IMR-90 (cell line): Measurements from ENCODE around the gene CDC25B. TPM values are rescaled to one million over a fixed set of nuclear protein-coding genes. Genes with fewer than 3 reads are reported as not detected.

Experiments
- ATAC-seq: fragments of 200-7000 bp; cut with Tn5 transposase; 2 replicates; pipeline ENCODE4 v1.9.1; 2020; ENCODE audit warnings: low read depth, mild to moderate bottlenecking, moderate library complexity
- BruUV-seq: library from RNA; stranded (reverse); fragments of 400-500 nt; replicated peaks from 2 replicates; lab custom pipeline; 2021; lab: Mats Ljungman, UMichigan
- CTCF ChIA-PET: fragments of 300-600 bp; formaldehyde crosslinking; extraction: SDS; loops from one replicate; lab custom pipeline; 2021; ENCODE audit warnings: antibody characterized with exemption; lab: Yijun Ruan, JAX
- POLR2A ChIA-PET: fragments of 300-600 bp; sonication (Branson Sonifier 250); formaldehyde crosslinking; loops from one replicate; lab custom pipeline; 2022; ENCODE audit warnings: antibody characterized with exemption; ENCODE audit not compliant: unreplicated experiment; lab: Charles Lee
- DNase-seq: peaks from one replicate; pipeline ENCODE4 v3.0.0; 2013
- H2AFZ ChIP-seq: replicated peaks from 2 replicates; pipeline ENCODE3; 2013; ENCODE audit warnings: low read length, mild to moderate bottlenecking; ENCODE audit not compliant: poor library complexity
- H2AK5ac ChIP-seq: 2 replicates; pipeline ENCODE4 v1.6.1; 2013; ENCODE audit warnings: low read depth, low read length, inconsistent platforms
- H2AK9ac ChIP-seq: replicated peaks from 2 replicates; pipeline ENCODE3; 2013; ENCODE audit warnings: mild to moderate bottlenecking, low read depth, low read length, moderate library complexity; ENCODE audit not compliant: poor library complexity
- H2BK120ac ChIP-seq: 2 replicates; pipeline ENCODE4 v1.6.1; 2013; ENCODE audit warnings: low read depth, low read length, inconsistent platforms
- H2BK15ac ChIP-seq: 3 replicates; pipeline ENCODE4 v1.6.1; 2013; ENCODE audit warnings: low read depth, low read length, inconsistent platforms
- H2BK20ac ChIP-seq: 2 replicates; pipeline ENCODE4 v1.6.1; 2013; ENCODE audit warnings: low read depth, mild to moderate bottlenecking, inconsistent platforms, low read length, moderate library complexity
- H2BK5ac ChIP-seq: 2 replicates; pipeline ENCODE4 v1.6.1; 2013; ENCODE audit warnings: mild to moderate bottlenecking, low read depth, low read length, inconsistent platforms; ENCODE audit not compliant: poor library complexity, severe bottlenecking
- H3K14ac ChIP-seq: replicated peaks from 2 replicates; pipeline ENCODE4 v1.6.1; 2013; ENCODE audit warnings: low read depth, low read length, inconsistent platforms
- H3K18ac ChIP-seq: 2 replicates; pipeline ENCODE4 v1.6.1; 2013; ENCODE audit warnings: low read depth, low read length, control low read depth
- H3K23ac ChIP-seq: 2 replicates; pipeline ENCODE4 v1.6.1; 2013; ENCODE audit warnings: low read depth, low read length, inconsistent platforms
- H3K27ac ChIP-seq: 2 replicates; pipeline ENCODE4 v1.5.1; 2013; ENCODE audit warnings: mild to moderate bottlenecking, control low read depth, low read length; ENCODE audit not compliant: insufficient read depth
- H3K27me3 ChIP-seq: 2 replicates; pipeline ENCODE4 v1.6.1; 2013; ENCODE audit warnings: low read length; ENCODE audit not compliant: control insufficient read depth, insufficient read depth
- H3K36me3 ChIP-seq: 2 replicates; pipeline ENCODE4 v1.6.1; 2013; ENCODE audit warnings: low read length, mixed read lengths; ENCODE audit not compliant: control insufficient read depth, insufficient read depth
- H3K4ac ChIP-seq: 2 replicates; pipeline ENCODE4 v1.6.1; 2013; ENCODE audit warnings: low read depth, low read length, inconsistent platforms
- H3K4me1 ChIP-seq: 2 replicates; pipeline ENCODE4 v1.6.1; 2013; ENCODE audit warnings: low read length, mixed read lengths; ENCODE audit not compliant: control insufficient read depth, insufficient read depth
- H3K4me2 ChIP-seq: 2 replicates; pipeline ENCODE4 v1.6.1; 2013; ENCODE audit warnings: low read depth, mild to moderate bottlenecking, control low read depth, low read length, moderate library complexity
- H3K4me3 ChIP-seq: 2 replicates; pipeline ENCODE4 v1.5.1; 2013; ENCODE audit warnings: low read depth, mild to moderate bottlenecking, control low read depth, low read length, moderate library complexity; ENCODE audit not compliant: insufficient read depth
- H3K56ac ChIP-seq: 2 replicates; pipeline ENCODE4 v1.6.1; 2013; ENCODE audit warnings: low read length, inconsistent platforms; ENCODE audit not compliant: insufficient read depth; ENCODE audit errors: extremely low read depth
- H3K79me1 ChIP-seq, 2 experiments: 2 replicates each; pipeline ENCODE4 v1.6.1; 2013; ENCODE audit warnings: low read length in 2 of 2, inconsistent platforms in 1 of 2, low read depth in 1 of 2
- H3K9ac ChIP-seq: 2 replicates; pipeline ENCODE4 v1.6.1; 2013; ENCODE audit warnings: low read depth, low read length, control low read depth
- H3K9me1 ChIP-seq: 2 replicates; pipeline ENCODE4 v1.6.1; 2013; ENCODE audit warnings: low read length, inconsistent platforms; ENCODE audit not compliant: insufficient read depth
- H3K9me3 ChIP-seq: 2 replicates; pipeline ENCODE4 v1.6.1; 2013; ENCODE audit warnings: low read length; ENCODE audit not compliant: control insufficient read depth, insufficient read depth
- H4K20me1 ChIP-seq: 2 replicates; pipeline ENCODE4 v1.6.1; 2013; ENCODE audit warnings: low read length, inconsistent platforms; ENCODE audit not compliant: insufficient read depth
- H4K5ac ChIP-seq: 2 replicates; pipeline ENCODE4 v1.6.1; 2013; ENCODE audit warnings: mild to moderate bottlenecking, low read depth, low read length, control low read depth
- H4K8ac ChIP-seq, 2 experiments: 2 replicates each; pipeline ENCODE4 v1.6.1; 2013; ENCODE audit warnings: low read depth in 2 of 2, low read length in 2 of 2, control low read depth in 1 of 2, inconsistent platforms in 1 of 2
- H4K91ac ChIP-seq: 2 replicates; pipeline ENCODE4 v1.6.1; 2013; ENCODE audit warnings: low read depth, low read length, inconsistent platforms; ENCODE audit not compliant: insufficient read depth
- CEBPB ChIP-seq: IDR thresholded peaks from 2 replicates; pipeline ENCODE4 v1.6.1; 2012; ENCODE audit warnings: low read depth, low read length, improper control_type of control experiment
- CHD1 ChIP-seq: IDR thresholded peaks from 2 replicates; pipeline ENCODE4 v1.6.1; 2012; ENCODE audit warnings: low read depth, low read length, improper control_type of control experiment
- CTCF ChIP-seq: conservative IDR thresholded peaks from 2 replicates; pipeline ENCODE4 v1.5.1; 2012; ENCODE audit warnings: mild to moderate bottlenecking, low read depth, low read length, improper control_type of control experiment
- ELK1 ChIP-seq: fragments of 150-350 bp; IDR thresholded peaks from 2 replicates; pipeline ENCODE4 v1.6.1; 2016; ENCODE audit warnings: low read depth, mild to moderate bottlenecking, low read length, moderate library complexity, borderline replicate concordance
- FOS ChIP-seq: fragments of 150-350 bp; IDR thresholded peaks from 2 replicates; pipeline ENCODE4 v1.6.1; 2016; ENCODE audit warnings: low read depth, low read length
- MAFK ChIP-seq: IDR thresholded peaks from 2 replicates; pipeline ENCODE4 v1.6.1; 2012; ENCODE audit warnings: low read depth, low read length, improper control_type of control experiment
- MAZ ChIP-seq: IDR thresholded peaks from 2 replicates; pipeline ENCODE4 v1.6.1; 2012; ENCODE audit warnings: low read depth, mild to moderate bottlenecking, low read length, improper control_type of control experiment, moderate library complexity, borderline replicate concordance
- MXI1 ChIP-seq: IDR thresholded peaks from 2 replicates; pipeline ENCODE4 v1.6.1; 2012; ENCODE audit warnings: low read depth, mild to moderate bottlenecking, low read length, moderate library complexity, borderline replicate concordance
- POLR2A ChIP-seq: IDR thresholded peaks from 2 replicates; pipeline ENCODE4 v1.6.1; 2012; ENCODE audit warnings: mild to moderate bottlenecking, low read depth, low read length
- RAD21 ChIP-seq: IDR thresholded peaks from 2 replicates; pipeline ENCODE4 v1.6.1; 2012; ENCODE audit warnings: low read length, improper control_type of control experiment
- RCOR1 ChIP-seq: IDR thresholded peaks from 2 replicates; pipeline ENCODE4 v1.6.1; 2012; ENCODE audit warnings: mild to moderate bottlenecking, low read length, improper control_type of control experiment; ENCODE audit not compliant: insufficient replicate concordance
- RFX5 ChIP-seq: IDR thresholded peaks from 2 replicates; pipeline ENCODE4 v1.8.0; 2012; ENCODE audit warnings: low read depth, mild to moderate bottlenecking, low read length, moderate library complexity
- SMC3 ChIP-seq: fragments of 150-350 bp; IDR thresholded peaks from 2 replicates; pipeline ENCODE4 v1.6.1; 2016; ENCODE audit warnings: low read depth, mild to moderate bottlenecking, antibody characterized with exemption, low read length, moderate library complexity
- USF2 ChIP-seq: fragments of 150-350 bp; IDR thresholded peaks from 2 replicates; pipeline ENCODE4 v1.6.1; 2017; ENCODE audit warnings: mild to moderate bottlenecking, antibody characterized with exemption, low read length, low read depth
- WGBS, 2 experiments: methylation state at CpG; one replicate each; pipeline versions ENCODE4 v1.1.5 to v1.1.7; 2013; ENCODE audit warnings: missing lambda C conversion rate in 2 of 2; ENCODE audit not compliant: insufficient read length in 1 of 2; ENCODE audit errors: extremely low coverage in 2 of 2; 5-methylcytosine and 5-hydroxymethylcytosine counted together
- dilution Hi-C: fragments of 300-500 bp; cut with HindIII; formaldehyde crosslinking; loops from one replicate; pipeline ENCODE4 v1.14.3; 2018; ENCODE audit warnings: low sequenced_read_pairs; ENCODE audit not compliant: unreplicated experiment
- in situ Hi-C: fragments of 300-500 bp; cut with MboI; formaldehyde crosslinking; loops from 3 replicates; pipeline ENCODE4 v1.14.3; 2019; ENCODE audit warnings: low sequenced_read_pairs, inconsistent platforms, mixed read lengths
- intact Hi-C: fragments of 100-400 bp; cut with micrococcal nuclease; formaldehyde crosslinking; loops from 2 replicates; pipeline ENCODE4 v1.10.0; 2022
- polyA plus RNA-seq, 3 experiments: library from polyadenylated mRNA; depleted of rRNA; stranded (reverse); fragments of >200 nt; gene quantifications; 2 replicates each; pipeline ENCODE4 v1.2.3, GENCODE V29; 2012; ENCODE audit warnings: low replicate concordance in 1 of 3
- total RNA-seq: library from RNA; depleted of rRNA; stranded (reverse); fragments of >200 nt; gene quantifications from 2 replicates; pipeline ENCODE4 v1.2.3, GENCODE V29; 2012

Gene CDC25B
- total and polyA plus RNA-seq, 2 of the 4 experiments (the other 2 are of a cell fraction) = 14.5 to 50.5 TPM

GRCh38 chr20:3854462-3854871 lies 58.4 kb downstream of the CDC25B start:
- in situ Hi-C loops = no loop called here
- intact Hi-C loops = no loop called here
- Histone ChIP-seq H2AFZ (no peak overlapping the region), H2BK5ac (no peak overlapping the region), H3K9ac (no peak overlapping the region), H3K9me1 (no peaks in the 10 kb centered on the region; the same call in 1 of the 2 replicates), H3K4me2 (no peak overlapping the region), H2AK5ac (no peak overlapping the region), H4K8ac (no peak overlapping the region), H3K36me3 (peaks cover 35% of the 10 kb centered on the region), H3K4me1 (no peaks in the 10 kb centered on the region), H3K4ac (no peak overlapping the region), H3K9me3 (no peaks in the 10 kb centered on the region), H3K79me1 (peaks cover 34 to 42% of the 10 kb centered on the region in 2 experiments), H2BK15ac (no peak overlapping the region), H3K18ac (no peak overlapping the region), H4K91ac (no peak overlapping the region), H4K20me1 (peaks cover 6% of the 10 kb centered on the region; the same call in 1 of the 2 replicates), H3K56ac (no peak overlapping the region), H2BK120ac (no peak overlapping the region), H3K27ac (no peak overlapping the region), H3K4me3 (no peak overlapping the region), H3K23ac (no peak overlapping the region), H2AK9ac (no peak overlapping the region), H3K27me3 (no peaks in the 10 kb centered on the region), H2BK20ac (no peak overlapping the region), H3K14ac (no peak overlapping the region), H4K5ac (no peak overlapping the region)
- ChIA-PET CTCF (interaction anchor here (1.2 to 1.4 kb wide), 3 partner anchors 9 to 34 kb away, joined by 3 read pairs; partner anchors contain the start of gene AP5S1), POLR2A (interaction anchor here (0.6 kb wide), 1 partner anchor 75 kb away, joined by 3 read pairs; no protein-coding TSS in a partner anchor)
- no peak; the same call in 1 of the 2 replicates for ATAC-seq
- dilution Hi-C loops = no loop called here
- WGBS, 2 experiments = no CpG with 5 or more reads among the region's 4 CpGs
- BruUV-seq = no TSS peak
- DNase-seq = no peak
- TF ChIP-seq RCOR1 (no peak), USF2 (no peak), MXI1 (no peak), RAD21 (no peak), MAFK (no peak), FOS (no peak), CTCF (no peak), POLR2A (no peak), SMC3 (no peak), MAZ (no peak), RFX5 (no peak), CEBPB (no peak), ELK1 (no peak), CHD1 (no peak)
